WTC11 (cell line): ENCODE results near the gene MGARP.

Experiments used
- CBFB ChIP-seq: sonication (generic); formaldehyde crosslinking; IDR thresholded peaks from 2 replicates; pipeline ENCODE4 v1.8.1; 2022; ENCODE audit warnings: mild to moderate bottlenecking, low read depth, missing genetic modification reagents
- FOXP1 ChIP-seq: sonication (generic); formaldehyde crosslinking; IDR thresholded peaks from 2 replicates; pipeline ENCODE4 v1.8.0; 2022; ENCODE audit warnings: missing genetic modification reagents, mild to moderate bottlenecking, moderate library complexity, borderline replicate concordance
- SMAD3 ChIP-seq: sonication (generic); formaldehyde crosslinking; IDR thresholded peaks from 2 replicates; pipeline ENCODE4 v1.8.0; 2022; ENCODE audit warnings: missing genetic modification reagents, mild to moderate bottlenecking, borderline replicate concordance
- TF ChIP-seq, protein P1 (sequence below): fragments of 200-600 bp; IDR thresholded peaks from 2 replicates; pipeline ENCODE4 v1.8.0; 2022; ENCODE audit warnings: antibody characterized with exemption

DNA sequence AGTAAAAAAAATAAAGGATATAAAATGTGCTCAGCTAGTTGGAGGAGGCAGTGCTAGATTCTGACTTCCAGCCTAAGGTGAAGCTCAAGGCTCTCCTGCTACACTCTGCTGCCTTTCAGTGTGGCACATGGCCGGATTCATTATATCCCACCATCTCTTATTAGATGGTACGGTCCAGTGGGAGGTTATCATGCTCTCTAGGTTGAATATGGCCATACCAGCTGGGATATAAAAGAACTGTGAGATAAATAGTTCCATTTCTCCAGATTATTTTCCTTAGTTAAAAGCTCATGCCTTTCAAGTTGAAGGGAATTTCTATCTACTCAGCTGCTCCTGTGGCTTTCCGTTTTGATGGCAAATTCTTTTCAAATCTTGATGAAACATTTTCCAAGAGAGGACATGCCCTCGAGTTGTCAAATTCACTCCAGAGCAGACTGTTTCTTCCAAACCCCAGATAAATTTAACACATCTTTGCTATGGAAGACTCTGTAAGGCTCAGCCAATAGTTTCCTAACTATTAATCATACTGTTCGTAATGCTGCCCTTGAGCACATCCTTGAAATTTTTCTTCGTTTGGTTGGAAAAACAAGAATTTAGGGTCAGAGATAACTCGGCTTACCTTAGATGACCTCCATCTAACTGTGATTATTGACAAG lies 2.2 kb upstream of the MGARP start:
- TF ChIP-seq, protein P1, sequence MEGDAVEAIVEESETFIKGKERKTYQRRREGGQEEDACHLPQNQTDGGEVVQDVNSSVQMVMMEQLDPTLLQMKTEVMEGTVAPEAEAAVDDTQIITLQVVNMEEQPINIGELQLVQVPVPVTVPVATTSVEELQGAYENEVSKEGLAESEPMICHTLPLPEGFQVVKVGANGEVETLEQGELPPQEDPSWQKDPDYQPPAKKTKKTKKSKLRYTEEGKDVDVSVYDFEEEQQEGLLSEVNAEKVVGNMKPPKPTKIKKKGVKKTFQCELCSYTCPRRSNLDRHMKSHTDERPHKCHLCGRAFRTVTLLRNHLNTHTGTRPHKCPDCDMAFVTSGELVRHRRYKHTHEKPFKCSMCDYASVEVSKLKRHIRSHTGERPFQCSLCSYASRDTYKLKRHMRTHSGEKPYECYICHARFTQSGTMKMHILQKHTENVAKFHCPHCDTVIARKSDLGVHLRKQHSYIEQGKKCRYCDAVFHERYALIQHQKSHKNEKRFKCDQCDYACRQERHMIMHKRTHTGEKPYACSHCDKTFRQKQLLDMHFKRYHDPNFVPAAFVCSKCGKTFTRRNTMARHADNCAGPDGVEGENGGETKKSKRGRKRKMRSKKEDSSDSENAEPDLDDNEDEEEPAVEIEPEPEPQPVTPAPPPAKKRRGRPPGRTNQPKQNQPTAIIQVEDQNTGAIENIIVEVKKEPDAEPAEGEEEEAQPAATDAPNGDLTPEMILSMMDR = no peak
- TF ChIP-seq SMAD3 (CRISPR knock-in tag) (no peak), FOXP1 (CRISPR knock-in tag) (no peak), CBFB (CRISPR knock-in tag) (no peak)
